Neural cell (in vitro differentiated cells): ENCODE data around the gene ZBTB32.

Experiments
- CTCF ChIP-seq: fragments of 450-650 bp; IDR thresholded peaks from 2 replicates; pipeline ENCODE4 v1.5.1; 2014; ENCODE audit warnings: antibody characterized with exemption, mild to moderate bottlenecking, moderate library complexity; ENCODE audit not compliant: poor library complexity, severe bottlenecking
- EP300 ChIP-seq: fragments of 450-650 bp; conservative IDR thresholded peaks from 2 replicates; pipeline ENCODE4 v1.6.1; 2014; ENCODE audit warnings: antibody characterized with exemption, mild to moderate bottlenecking, moderate library complexity; ENCODE audit not compliant: poor library complexity, severe bottlenecking
- POLR2AphosphoS5 ChIP-seq: IDR thresholded peaks from 2 replicates; pipeline ENCODE4 v1.6.1; 2012
- SMC3 ChIP-seq: fragments of 450-650 bp; conservative IDR thresholded peaks from 2 replicates; pipeline ENCODE4 v1.6.1; 2014; ENCODE audit warnings: antibody characterized with exemption, mild to moderate bottlenecking, moderate library complexity; ENCODE audit not compliant: poor library complexity

DNA sequence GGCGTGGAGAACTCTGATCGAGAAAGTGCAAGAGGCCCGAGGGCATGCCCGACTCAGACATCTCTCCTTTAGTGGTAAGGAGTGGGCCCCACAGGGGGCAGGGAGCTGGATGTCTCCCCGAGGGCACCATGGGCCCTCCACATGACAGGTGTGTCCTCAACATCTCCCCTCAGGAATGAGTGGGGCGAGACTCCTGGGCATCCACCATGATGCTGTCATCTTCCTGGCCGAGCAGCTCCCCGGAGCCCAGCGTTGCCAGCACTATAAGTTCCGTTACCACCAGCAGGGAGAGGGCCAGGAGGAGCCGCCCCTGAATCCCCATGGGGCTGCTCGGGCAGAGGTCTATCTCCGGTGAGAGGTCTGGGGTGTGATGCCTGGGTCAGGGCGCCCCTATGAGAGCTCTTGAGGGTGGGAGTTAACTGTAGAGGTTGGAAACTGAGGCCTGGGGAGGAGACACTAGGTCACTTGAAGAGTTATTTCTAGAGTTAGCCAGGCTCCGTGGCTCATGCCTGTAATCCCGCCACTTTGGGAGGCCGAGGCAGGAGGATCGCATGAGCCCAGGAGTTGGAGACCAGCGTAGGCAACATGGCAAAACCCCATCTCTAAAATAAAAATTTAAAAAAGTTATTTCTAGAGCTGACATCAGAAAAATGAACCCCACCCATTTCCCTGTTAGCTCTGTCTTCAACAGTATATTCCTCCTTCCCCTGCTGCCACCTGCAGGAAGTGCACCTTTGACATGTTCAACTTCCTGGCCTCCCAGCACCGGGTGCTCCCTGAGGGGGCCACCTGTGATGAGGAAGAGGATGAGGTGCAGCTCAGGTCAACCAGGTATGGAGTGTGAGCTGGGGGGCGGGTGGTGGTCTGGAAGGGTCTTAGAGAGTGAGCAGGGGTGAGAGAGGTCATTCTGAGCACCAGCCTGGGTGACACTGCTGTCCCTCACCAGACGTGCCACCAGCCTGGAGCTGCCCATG, 32.8 kb downstream of the ZBTB32 start:
- TF ChIP-seq CTCF (no peak), SMC3 (no peak), EP300 (no peak), POLR2AphosphoS5 (no peak)
